Neuronal stem cell (in vitro differentiated cells): Measurements from ENCODE around the gene GJA10.

ENCODE experiments used
- DNase-seq: peaks from one replicate; pipeline ENCODE4 v3.0.0-alpha.2; 2013; ENCODE audit warnings: low spot score
- H2AFZ ChIP-seq: one replicate; pipeline ENCODE4 v1.6.1; 2013; ENCODE audit warnings: mild to moderate bottlenecking, low read length, inconsistent platforms
- H2AK5ac ChIP-seq: 2 replicates; pipeline ENCODE4 v1.6.1; 2013; ENCODE audit warnings: low read depth, mild to moderate bottlenecking, inconsistent platforms, low read length, moderate library complexity, mixed read lengths
- H2BK120ac ChIP-seq: 2 replicates; pipeline ENCODE4 v1.6.1; 2013; ENCODE audit warnings: low read depth, mild to moderate bottlenecking, inconsistent platforms, low read length, moderate library complexity, mixed read lengths
- H2BK12ac ChIP-seq: one replicate; pipeline ENCODE4 v1.6.1; 2013; ENCODE audit warnings: low read length, inconsistent platforms
- H2BK15ac ChIP-seq: 2 replicates; pipeline ENCODE4 v1.6.1; 2013; ENCODE audit warnings: mild to moderate bottlenecking, low read length, inconsistent platforms, mixed read lengths
- H2BK5ac ChIP-seq: one replicate; pipeline ENCODE4 v1.6.1; 2013; ENCODE audit warnings: inconsistent platforms, mild to moderate bottlenecking, low read length, moderate library complexity
- H3K14ac ChIP-seq: one replicate; pipeline ENCODE4 v1.6.1; 2013; ENCODE audit warnings: low read length, inconsistent platforms
- H3K18ac ChIP-seq: 2 replicates; pipeline ENCODE4 v1.6.1; 2013; ENCODE audit warnings: low read length, inconsistent platforms
- H3K23ac ChIP-seq: 2 replicates; pipeline ENCODE4 v1.6.1; 2013; ENCODE audit warnings: low read depth, mild to moderate bottlenecking, mixed read lengths, low read length, inconsistent platforms; ENCODE audit not compliant: poor library complexity
- H3K27ac ChIP-seq: replicated peaks from 3 replicates; pipeline ENCODE4 v1.5.1; 2013; ENCODE audit warnings: low read length, inconsistent platforms
- H3K27me3 ChIP-seq, 3 experiments: 2 replicates each; pipeline ENCODE4 v1.6.1; 2013; ENCODE audit warnings: low read length in 3 of 3, mild to moderate bottlenecking in 2 of 3, inconsistent platforms in 1 of 3, low read depth in 1 of 3, mixed read lengths in 1 of 3, moderate library complexity in 1 of 3; ENCODE audit not compliant: control insufficient read depth in 3 of 3, insufficient read depth in 3 of 3
- H3K36me3 ChIP-seq, 2 donors: replicated peaks in 1 of 2; 2 replicates each; pipeline ENCODE4 v1.6.1; 2013; ENCODE audit warnings: low read length in 2 of 2; ENCODE audit not compliant: control insufficient read depth in 2 of 2, insufficient read depth in 2 of 2
- H3K4ac ChIP-seq: 2 replicates; pipeline ENCODE4 v1.6.1; 2013; ENCODE audit warnings: inconsistent platforms, mild to moderate bottlenecking, low read length, moderate library complexity
- H3K4me1 ChIP-seq, 2 donors: 1 replicate in 1 of 2; 2 replicates in 1 of 2; pipeline ENCODE4 v1.6.1; 2013; ENCODE audit warnings: low read length in 2 of 2, low read depth in 1 of 2; ENCODE audit not compliant: control insufficient read depth in 2 of 2, insufficient read depth in 1 of 2
- H3K4me2 ChIP-seq: one replicate; pipeline ENCODE4 v1.6.1; 2013; ENCODE audit warnings: mild to moderate bottlenecking, low read length, inconsistent platforms; ENCODE audit not compliant: insufficient read depth, poor library complexity, severe bottlenecking
- H3K4me3 ChIP-seq, 2 donors: 2 replicates each; pipeline ENCODE4 v1.5.1; 2013; ENCODE audit warnings: low read length in 2 of 2, mild to moderate bottlenecking in 2 of 2, inconsistent platforms in 1 of 2, moderate library complexity in 1 of 2
- H3K79me1 ChIP-seq: one replicate; pipeline ENCODE4 v1.6.1; 2013; ENCODE audit warnings: low read depth, mild to moderate bottlenecking, inconsistent platforms, low read length, moderate library complexity
- H3K9ac ChIP-seq: one replicate; pipeline ENCODE4 v1.6.1; 2013; ENCODE audit warnings: mild to moderate bottlenecking, low read depth, low read length, inconsistent platforms; ENCODE audit not compliant: poor library complexity
- H3K9me3 ChIP-seq, 2 donors: replicated peaks in 1 of 2; 2 replicates each; pipeline versions ENCODE3 to v1.6.1; 2013; ENCODE audit warnings: low read length in 2 of 2, mild to moderate bottlenecking in 2 of 2, inconsistent platforms in 1 of 2, low read depth in 1 of 2, mixed read lengths in 1 of 2, moderate library complexity in 1 of 2; ENCODE audit not compliant: control insufficient read depth in 2 of 2, insufficient read depth in 1 of 2
- H4K8ac ChIP-seq: one replicate; pipeline ENCODE4 v1.6.1; 2013; ENCODE audit warnings: low read depth, mild to moderate bottlenecking, inconsistent platforms, low read length, moderate library complexity
- H4K91ac ChIP-seq: one replicate; pipeline ENCODE4 v1.6.1; 2013; ENCODE audit warnings: low read length, low read depth, mild to moderate bottlenecking, inconsistent platforms; ENCODE audit not compliant: poor library complexity
- WGBS, 2 donors: extraction: QIAGEN DNeasy Blood & Tissue Kit; methylation state at CpG; one replicate each; pipeline ENCODE4 v1.1.7; 2013; ENCODE audit warnings: missing lambda C conversion rate in 2 of 2, mixed read lengths in 1 of 2; ENCODE audit not compliant: insufficient read length in 2 of 2, insufficient replicate concordance in 1 of 2; ENCODE audit errors: extremely low coverage in 2 of 2; 5-methylcytosine and 5-hydroxymethylcytosine counted together

The GJA10 gene

DNA sequence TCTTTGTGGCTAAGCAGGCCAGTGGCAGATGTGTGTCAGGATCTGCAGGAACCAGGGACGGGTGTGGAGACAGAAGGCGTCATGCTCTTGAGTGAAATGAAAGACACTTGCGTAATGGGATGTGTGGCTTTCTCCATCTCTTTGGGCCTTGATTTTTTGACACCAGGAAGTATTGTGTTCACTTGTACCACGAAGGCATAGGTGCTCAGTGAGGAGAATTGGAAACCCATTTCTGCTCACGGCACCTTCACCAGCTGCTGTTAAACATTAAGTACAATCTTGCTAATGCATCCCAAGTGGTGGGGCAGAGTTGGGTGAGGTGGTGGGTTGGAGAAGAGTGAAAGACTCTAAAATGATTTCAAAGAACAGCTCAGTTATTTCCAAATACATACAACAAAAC is 30.0 kb downstream of the GJA10 start:
- H2BK120ac ChIP-seq = no peak overlapping the region
- no peak overlapping the region for H3K9ac ChIP-seq
- no peak overlapping the region for H2AK5ac ChIP-seq
- H3K27ac ChIP-seq = no peak overlapping the region
- H4K8ac ChIP-seq = no peak overlapping the region
- no peaks in the 10 kb centered on the region for H3K27me3 ChIP-seq
- no peak overlapping the region for H3K4ac ChIP-seq
- WGBS, 2 donors = no CpG with 5 or more reads among the region's 5 CpGs
- no peak overlapping the region for H3K18ac ChIP-seq
- H2BK15ac ChIP-seq = no peak overlapping the region
- peaks cover 7 to 11% of the 10 kb centered on the region in 2 donors for H3K4me1 ChIP-seq
- no peak overlapping the region for H2BK12ac ChIP-seq
- DNase-seq = no peak
- H3K14ac ChIP-seq = no peak overlapping the region
- no peak overlapping the region for H2BK5ac ChIP-seq
- no peak overlapping the region for H3K23ac ChIP-seq
- H3K4me3 ChIP-seq = no peak overlapping the region
- H4K91ac ChIP-seq = no peak overlapping the region
- no peak overlapping the region for H2AFZ ChIP-seq
- no peak overlapping the region for H3K4me2 ChIP-seq
- H3K9me3 ChIP-seq = no peaks in the 10 kb centered on the region
- no peaks in the 10 kb centered on the region for H3K36me3 ChIP-seq
- peaks cover 2% of the 10 kb centered on the region for H3K79me1 ChIP-seq

DNA sequence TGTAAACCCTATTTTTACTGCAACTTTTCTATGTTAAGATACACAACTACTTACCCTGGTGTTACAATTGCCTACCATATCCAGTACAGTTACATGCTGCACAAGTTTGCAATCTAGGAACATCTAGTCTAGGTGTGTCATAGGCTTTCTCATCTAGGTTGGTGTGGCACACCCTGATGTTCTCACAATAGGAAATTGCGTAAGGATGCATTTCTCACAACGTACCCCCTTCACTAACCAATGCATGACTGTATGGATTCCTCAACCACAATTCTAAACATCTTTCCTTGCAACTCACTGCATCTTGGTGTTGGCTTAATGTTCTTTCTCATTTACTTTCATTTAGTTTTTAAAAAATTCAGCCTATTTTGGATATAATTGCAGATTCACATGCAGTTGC is 31.6 kb downstream of the GJA10 start:
- Histone ChIP-seq H2BK12ac (no peak overlapping the region), H2AFZ (no peak overlapping the region), H3K9ac (no peak overlapping the region), H3K18ac (no peak overlapping the region), H3K27ac (no peak overlapping the region), H3K9me3 (no peaks in the 10 kb centered on the region), H4K91ac (no peak overlapping the region), H4K8ac (no peak overlapping the region), H3K4ac (no peak overlapping the region), H3K14ac (no peak overlapping the region), H2AK5ac (no peak overlapping the region), H3K23ac (no peak overlapping the region), H3K36me3 (no peaks in the 10 kb centered on the region), H2BK120ac (no peak overlapping the region), H3K4me2 (no peak overlapping the region), H2BK5ac (no peak overlapping the region), H3K4me3 (no peak overlapping the region), H2BK15ac (no peak overlapping the region), H3K79me1 (peaks cover 2% of the 10 kb centered on the region), H3K27me3 (no peaks in the 10 kb centered on the region), H3K4me1 (peaks cover 7 to 13% of the 10 kb centered on the region in 2 donors)
- WGBS, 2 donors = no CpG with 5 or more reads among the region's 2 CpGs
- no peak for DNase-seq

DNA sequence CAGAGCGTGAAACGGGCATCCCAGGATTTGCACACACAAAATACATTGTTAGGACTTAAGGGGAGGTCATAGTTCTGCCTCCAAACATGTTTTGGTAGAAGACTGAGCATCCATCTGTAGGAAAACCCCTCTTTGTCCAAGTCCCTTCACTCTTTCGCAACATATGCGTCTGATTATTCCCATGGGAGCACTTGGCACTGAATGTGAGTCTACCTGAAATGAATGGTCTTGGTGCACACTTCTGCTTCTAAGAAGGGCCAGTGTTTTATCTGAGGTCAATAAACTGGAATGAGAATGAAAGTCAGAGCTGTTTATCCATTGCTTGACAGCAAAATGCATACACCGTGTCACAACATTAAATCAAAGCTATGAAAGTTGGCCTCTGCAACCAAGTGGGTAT is 33.0 kb downstream of the GJA10 start:
- no peak for DNase-seq
- Histone ChIP-seq H3K4ac (no peak overlapping the region), H2AK5ac (no peak overlapping the region), H2BK12ac (no peak overlapping the region), H3K9me3 (no peaks in the 10 kb centered on the region), H4K91ac (no peak overlapping the region), H3K27me3 (no peaks in the 10 kb centered on the region), H2BK15ac (no peak overlapping the region), H3K36me3 (peaks cover 3 to 4% of the 10 kb centered on the region in 2 donors), H2BK120ac (no peak overlapping the region), H3K4me3 (no peak overlapping the region), H3K27ac (no peak overlapping the region), H3K9ac (no peak overlapping the region), H3K79me1 (no peaks in the 10 kb centered on the region), H3K4me1 (peaks cover 7 to 13% of the 10 kb centered on the region in 2 donors), H3K18ac (no peak overlapping the region), H2AFZ (no peak overlapping the region), H3K14ac (no peak overlapping the region), H3K23ac (no peak overlapping the region), H4K8ac (no peak overlapping the region), H3K4me2 (no peak overlapping the region), H2BK5ac (no peak overlapping the region)
- no CpG with 5 or more reads among the region's 5 CpGs for WGBS, 2 donors

DNA sequence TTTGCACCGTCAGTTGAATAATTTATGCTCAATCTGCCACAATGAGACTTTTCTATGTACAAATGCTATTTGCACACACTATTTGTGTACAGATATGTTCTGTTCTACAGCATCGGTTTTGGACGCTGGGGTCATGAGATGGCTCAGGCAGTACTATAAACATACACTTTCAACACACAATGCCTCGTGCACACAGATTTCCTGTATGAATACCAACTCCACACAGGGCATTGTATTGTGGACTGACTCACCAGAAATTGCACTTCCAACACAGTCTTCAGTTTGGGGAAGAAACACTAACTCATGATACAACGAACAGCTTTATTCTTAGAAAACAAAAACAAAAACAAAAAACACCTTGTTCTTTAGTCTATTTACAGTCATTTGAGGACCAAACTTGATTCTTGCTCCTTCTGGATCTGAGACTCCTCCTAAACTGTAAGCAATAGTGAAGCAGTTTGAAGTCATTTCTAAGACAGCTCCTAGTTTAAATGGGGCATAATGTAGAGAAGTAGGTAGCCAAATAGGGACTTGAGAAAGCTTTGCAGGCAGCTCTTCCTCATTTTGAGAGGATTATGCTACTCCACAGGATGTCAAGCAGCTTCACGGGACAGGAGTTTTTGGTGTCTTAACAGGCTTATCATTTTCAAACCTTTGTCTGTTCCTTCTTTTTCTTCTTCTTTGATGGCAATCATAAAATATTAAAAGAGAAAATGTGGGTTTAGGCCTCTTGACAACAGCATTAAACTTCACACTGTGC is 33.7 kb downstream of the GJA10 start:
- H4K91ac ChIP-seq = no peak overlapping the region
- no peak overlapping the region for H2BK15ac ChIP-seq
- no peak overlapping the region for H3K4me3 ChIP-seq
- H4K8ac ChIP-seq = no peak overlapping the region
- no peak overlapping the region for H2BK120ac ChIP-seq
- H3K4me2 ChIP-seq = no peak overlapping the region
- no peaks in the 10 kb centered on the region for H3K27me3 ChIP-seq
- no peak for DNase-seq
- H3K4me1 ChIP-seq = peaks cover 7 to 13% of the 10 kb centered on the region in 2 donors
- no peak overlapping the region for H3K27ac ChIP-seq
- no CpG with 5 or more reads among the region's 6 CpGs for WGBS, 2 donors
- no peak overlapping the region for H3K14ac ChIP-seq
- H2BK5ac ChIP-seq = no peak overlapping the region
- no peak overlapping the region for H3K9ac ChIP-seq
- H3K9me3 ChIP-seq = no peaks in the 10 kb centered on the region
- H3K18ac ChIP-seq = no peak overlapping the region
- H2AFZ ChIP-seq = no peak overlapping the region
- no peaks in the 10 kb centered on the region for H3K79me1 ChIP-seq
- H3K23ac ChIP-seq = no peak overlapping the region
- no peak overlapping the region for H2BK12ac ChIP-seq
- no peak overlapping the region for H3K4ac ChIP-seq
- peaks cover 3 to 7% of the 10 kb centered on the region in 2 donors for H3K36me3 ChIP-seq
- no peak overlapping the region for H2AK5ac ChIP-seq
